Adipose tissue (tissue), 3 donors: Measurements from ENCODE around the gene PIEZO2. TPM values are rescaled to one million over a fixed set of nuclear protein-coding genes. Genes with fewer than 3 reads are reported as not detected.

Experiments used
- H3K27ac ChIP-seq: one replicate; pipeline ENCODE4 v1.5.1; 2013; ENCODE audit warnings: low read depth, low read length
- WGBS, 3 donors: extraction: QIAGEN DNeasy Blood & Tissue Kit; methylation state at CpG; one replicate each; pipeline ENCODE4 v1.1.7; 2013; 5-methylcytosine and 5-hydroxymethylcytosine counted together
- polyA plus RNA-seq, 3 donors: library from polyadenylated mRNA; stranded (reverse); fragments of 200-250 nt; gene quantifications; one replicate each; pipeline ENCODE4 v1.2.3, GENCODE V29; 2013
- donor health status: healthy with polysubstance abuse.
- donor health status: Bipolar disorder and iron deficiency.
- donor health status: healthy.

The PIEZO2 gene
- polyA plus RNA-seq, 3 donors, result 0.72 to 1.3 (median 0.91) TPM

DNA sequence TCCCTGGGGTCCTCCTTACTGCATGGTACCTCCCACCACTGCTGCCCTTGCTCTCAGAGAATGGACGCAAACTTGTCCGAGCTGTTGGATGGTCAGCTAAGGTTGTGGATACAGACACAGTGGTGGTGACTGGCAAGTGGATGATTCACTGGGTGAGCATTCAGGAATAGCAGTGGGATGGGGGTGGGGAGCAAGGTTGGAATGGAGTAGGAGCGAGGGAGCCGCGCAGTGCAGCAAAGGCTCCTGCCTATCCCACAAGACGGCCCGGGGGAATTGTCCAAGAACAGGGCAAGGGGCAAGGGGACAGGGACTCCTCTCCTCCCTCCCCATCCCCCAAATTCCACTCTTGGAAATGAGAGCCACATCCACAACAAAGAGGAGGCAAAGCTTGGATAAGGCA is 102.2 kb downstream of the PIEZO2 start:
- no peak overlapping the region for H3K27ac ChIP-seq
- 86 to 88% (median 86%) methylated on average over 7 of the region's 7 CpGs for WGBS, 3 donors

DNA sequence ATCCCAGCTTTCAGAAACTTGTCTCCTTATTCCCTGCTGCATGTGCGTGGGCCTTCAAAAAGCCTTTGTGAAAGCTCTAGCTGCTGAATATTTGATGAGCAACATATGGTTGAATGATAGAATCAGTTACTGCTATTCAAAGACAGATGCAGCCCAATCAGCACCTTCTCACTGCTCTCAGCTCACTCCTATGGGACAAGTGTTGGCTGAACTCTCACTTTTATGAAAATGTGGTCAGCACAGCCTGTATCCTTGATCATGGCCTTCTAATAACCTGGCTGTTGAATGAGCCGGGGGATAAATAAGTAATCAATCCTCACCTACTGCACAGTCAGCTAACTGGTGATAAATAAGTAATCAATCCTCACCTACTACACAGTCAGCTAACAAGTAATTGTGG is 103.2 kb downstream of the PIEZO2 start:
- no peak overlapping the region for H3K27ac ChIP-seq
- WGBS, 3 donors, result 38 to 91% (median 85%) methylated on average over 2 of the region's 2 CpGs

DNA sequence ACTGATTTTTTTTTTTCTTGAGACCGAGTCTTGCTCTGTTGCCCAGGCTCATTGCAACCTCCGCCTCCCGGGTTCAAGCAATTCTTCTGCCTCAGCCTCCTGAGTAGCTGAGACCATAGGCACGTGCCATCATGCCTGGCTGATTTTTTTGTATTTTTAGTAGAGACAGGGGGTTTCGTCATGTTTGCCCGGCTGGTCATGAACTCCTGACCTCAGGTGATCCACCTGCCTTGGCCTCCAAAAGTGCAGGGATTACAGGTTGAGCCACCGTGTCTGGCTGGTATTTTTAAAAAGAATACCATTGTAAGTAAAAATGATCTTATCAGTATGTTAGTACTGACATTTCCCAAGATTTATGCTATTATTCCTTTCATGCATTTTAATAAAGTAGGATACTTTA is 105.7 kb downstream of the PIEZO2 start:
- 74 to 91% (median 91%) methylated on average over 7 of the region's 7 CpGs for WGBS, 3 donors
- no peak overlapping the region for H3K27ac ChIP-seq

DNA sequence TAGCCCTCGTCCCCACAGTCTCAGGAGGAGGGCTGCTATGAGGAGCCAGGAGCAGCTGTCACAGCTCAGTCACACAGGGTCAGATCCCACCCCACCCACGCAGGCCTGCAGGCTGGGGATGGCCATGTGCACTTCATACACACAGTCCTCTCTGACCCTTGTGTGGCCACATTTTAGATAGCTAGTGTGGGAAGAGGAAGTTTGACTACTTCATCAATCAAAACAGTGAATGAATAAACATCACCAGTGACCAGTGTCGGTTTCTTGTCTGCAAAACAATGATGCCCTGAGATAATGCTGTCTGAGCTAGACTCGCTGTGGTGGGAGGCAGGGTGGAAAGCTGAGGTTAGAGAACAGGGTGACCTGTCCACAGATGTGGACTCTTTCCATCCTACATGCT is 107.1 kb downstream of the PIEZO2 start:
- H3K27ac ChIP-seq, result no peak overlapping the region
- 30 to 63% (median 63%) methylated on average over 4 of the region's 4 CpGs for WGBS, 3 donors

DNA sequence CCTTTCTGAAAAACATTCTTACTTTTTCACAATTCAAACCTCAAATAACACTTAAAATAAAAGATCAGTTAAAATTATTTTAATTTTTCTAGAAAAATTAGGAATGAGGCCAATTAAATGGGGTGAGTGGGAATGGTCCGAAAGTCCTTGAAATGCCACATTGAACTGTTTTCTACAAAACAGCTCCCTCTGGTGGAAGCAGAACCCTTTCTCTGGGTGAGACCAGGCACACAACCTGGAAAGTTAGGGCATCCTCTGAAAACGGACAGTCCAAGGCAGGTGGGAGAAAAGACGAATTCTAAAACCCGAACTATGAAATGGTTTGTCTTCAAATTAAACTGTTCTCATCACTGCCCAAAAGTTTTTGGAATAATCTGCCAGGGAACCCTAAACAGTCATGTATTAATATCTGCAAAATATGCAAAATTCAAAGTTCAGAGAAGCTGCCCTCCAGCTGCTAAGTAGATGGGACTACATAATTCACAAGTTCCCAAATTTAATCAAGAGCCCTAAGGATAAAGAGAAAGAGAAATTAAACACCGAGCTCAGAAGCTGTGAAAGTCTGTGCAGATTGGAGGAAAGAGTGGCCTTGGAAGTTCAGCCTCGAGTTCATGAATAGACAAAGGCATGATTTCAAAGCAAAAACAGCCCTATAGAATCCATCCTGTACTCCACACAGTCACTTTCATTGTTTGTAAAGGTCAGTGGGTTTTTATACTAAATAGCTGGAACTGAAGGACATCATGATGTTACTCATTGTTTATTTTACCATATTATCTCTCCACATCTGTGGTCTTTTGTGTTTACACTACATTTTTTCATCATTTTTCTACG is 108.3 kb downstream of the PIEZO2 start:
- WGBS, 3 donors, result 22 to 44% (median 43%) methylated on average over 7 of the region's 7 CpGs
- H3K27ac ChIP-seq, result no peak overlapping the region

DNA sequence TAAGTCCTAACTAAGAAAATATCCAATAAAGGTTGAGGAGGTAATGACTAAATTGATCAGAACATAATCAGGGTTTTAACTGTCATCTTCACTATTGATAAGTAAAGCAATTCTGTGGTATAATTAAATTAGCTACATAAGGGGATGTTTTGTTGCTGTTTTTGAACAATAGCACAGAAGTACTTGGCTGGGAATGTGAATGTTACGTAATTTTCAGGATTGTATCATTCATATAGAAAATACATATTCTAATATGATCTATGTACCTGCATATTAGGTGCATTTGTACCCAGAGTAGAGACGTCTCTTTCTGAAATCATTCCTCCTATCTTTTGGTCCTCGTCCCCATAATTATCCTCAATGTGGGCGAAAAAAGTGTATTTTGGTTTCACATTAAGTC is 109.0 kb downstream of the PIEZO2 start:
- WGBS, 3 donors, result 42 to 69% (median 65%) methylated on average over 4 of the region's 4 CpGs
- H3K27ac ChIP-seq, result no peak overlapping the region

DNA sequence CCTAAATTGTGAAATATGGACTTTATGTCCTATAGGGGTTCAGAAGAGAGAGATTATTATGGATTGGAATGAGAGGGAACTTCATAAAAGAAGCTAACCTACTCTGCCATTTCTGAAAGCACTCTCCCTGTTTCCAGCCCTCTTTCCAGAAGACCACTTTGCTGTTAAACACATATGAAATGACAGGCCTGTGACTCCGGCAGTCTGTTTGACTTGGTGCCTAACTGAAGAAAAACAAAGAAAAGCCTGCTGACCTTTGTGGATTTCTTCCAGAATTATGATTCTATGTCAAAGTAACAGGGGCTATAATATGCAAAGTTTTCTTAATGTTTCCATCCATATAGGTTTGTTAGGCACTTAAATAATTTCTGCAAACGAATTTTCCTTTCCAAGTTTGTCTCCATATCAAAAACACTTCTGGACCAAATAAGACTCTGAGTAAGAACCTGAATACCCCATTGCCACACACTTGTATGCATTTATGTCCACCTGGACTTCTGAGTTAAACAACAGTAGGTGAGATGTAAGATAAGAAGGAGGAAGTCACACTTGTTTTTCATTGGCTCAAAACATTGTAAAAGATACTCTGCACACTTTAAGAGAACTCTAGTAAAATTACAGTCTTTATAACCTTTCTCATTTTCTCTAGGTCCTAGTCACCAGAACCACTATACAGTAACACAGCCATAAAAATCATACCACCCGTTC is 111.7 kb downstream of the PIEZO2 start:
- 55 to 74% (median 71%) methylated on average over 3 of the region's 3 CpGs for WGBS, 3 donors
- no peak overlapping the region for H3K27ac ChIP-seq

DNA sequence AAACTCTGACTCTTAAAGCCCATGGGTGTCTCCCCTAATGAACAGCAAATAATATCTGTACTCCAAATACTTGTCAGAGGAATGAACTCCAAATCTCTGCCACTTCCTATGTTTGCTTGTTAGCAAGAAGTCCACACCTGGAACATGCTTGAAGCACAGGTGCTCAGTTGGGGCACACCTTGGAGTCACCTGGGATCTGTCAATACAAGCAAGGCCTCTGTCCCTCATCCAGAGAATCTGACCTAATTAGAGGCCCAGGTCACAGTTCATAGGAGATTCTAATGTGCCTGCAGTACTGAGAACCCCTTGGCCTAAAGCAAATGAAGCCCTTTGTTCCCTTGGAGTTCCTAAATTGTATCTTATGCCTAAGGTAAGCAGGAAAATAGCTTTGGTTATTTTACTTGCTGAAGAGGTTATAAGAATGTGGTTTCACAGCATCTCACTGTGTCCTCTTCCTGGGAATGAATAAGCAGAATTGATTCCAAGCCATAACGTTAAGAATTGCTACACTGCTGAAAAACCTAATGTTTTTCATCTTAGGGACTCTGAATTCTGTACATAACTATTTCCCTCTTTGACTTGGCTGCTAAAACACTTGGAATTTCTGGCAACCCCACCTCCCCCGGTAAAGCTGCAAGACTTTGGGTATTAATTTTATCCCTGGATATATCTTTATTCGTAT is 113.4 kb downstream of the PIEZO2 start:
- 53 to 80% (median 57%) methylated on average over 3 of the region's 3 CpGs for WGBS, 3 donors
- no peak overlapping the region for H3K27ac ChIP-seq

DNA sequence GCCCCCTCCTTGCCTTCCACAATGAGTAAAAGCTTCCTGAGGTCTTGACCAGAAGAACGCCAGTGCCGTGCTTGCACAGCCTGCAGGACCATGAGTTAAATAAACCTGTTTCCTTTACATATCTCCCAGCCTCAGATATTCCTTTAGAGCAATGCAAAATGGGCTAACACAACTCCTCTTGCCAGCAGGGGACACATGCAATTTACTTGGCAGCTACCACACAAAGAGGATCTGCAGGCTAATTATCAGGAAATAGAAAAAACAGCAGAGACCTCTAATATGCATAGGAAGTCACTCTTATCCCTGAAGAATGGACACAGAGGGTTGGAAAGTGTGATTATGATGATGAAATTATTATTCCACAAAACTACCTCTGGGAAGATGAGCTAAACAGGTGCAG is 114.0 kb downstream of the PIEZO2 start:
- no peak overlapping the region for H3K27ac ChIP-seq
- WGBS, 3 donors, result 64 to 81% (median 70%) methylated on average over 2 of the region's 2 CpGs

DNA sequence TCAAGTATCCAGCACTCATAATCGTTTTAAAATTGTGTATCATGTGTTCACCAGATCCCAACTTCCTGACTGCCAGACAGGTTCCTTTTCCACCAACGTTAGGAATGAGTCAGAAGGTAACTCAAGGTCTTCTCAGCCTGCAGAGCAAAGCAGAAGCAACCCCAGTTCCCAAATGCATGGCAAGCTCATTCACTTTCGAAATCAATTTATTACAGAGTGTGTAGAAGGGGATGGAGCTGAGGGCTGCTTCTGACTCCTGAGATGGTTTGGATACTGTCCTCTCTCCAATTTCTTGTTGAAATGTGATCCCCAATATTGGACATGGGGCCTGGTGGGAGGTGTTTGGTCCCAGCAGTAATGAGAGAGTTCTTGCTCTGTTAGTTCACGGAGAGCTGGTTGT is 114.5 kb downstream of the PIEZO2 start:
- WGBS, 3 donors, result 45 to 46% (median 45%) methylated on average over 4 of the region's 4 CpGs
- H3K27ac ChIP-seq, result no peak overlapping the region

DNA sequence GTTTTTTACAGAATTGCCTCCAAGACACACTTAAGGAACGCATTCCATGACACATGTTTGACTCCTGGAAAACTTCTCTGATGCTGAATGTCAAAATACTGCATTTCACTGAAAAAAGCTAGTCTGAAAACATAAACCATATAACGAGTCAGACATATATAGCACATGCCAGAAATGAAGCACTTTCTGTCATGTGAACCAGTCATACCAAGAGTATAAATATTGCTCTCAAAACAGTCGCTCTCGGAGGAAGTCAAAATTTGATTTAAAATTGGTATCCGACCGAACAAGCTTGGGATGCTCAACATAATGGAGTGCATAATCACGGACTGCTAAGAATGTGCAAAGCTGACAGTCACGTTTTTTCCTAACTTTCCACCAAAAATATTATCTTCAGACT is 115.9 kb downstream of the PIEZO2 start:
- no peak overlapping the region for H3K27ac ChIP-seq
- WGBS, 3 donors, result 81 to 97% (median 94%) methylated on average over 8 of the region's 8 CpGs

DNA sequence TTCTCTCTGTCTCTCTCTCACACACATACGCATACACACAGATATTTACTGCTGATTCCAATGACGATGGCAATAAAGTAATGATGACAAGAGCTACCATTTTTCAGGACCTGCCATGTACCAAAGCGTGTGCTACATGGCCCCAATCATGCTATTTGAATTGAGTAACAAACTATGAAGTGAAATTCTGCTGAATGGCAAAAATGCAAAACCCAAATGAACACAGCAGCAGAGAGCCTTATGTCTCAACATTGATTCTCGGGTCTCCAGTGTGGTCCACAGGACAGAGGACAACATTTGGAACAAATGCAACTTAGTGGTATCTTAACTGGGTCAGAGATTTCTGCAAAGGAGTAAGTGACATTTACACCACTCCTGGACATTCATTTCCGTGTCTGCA is 117.4 kb downstream of the PIEZO2 start:
- no peak overlapping the region for H3K27ac ChIP-seq
- 81 to 94% (median 93%) methylated on average over 5 of the region's 5 CpGs for WGBS, 3 donors

DNA sequence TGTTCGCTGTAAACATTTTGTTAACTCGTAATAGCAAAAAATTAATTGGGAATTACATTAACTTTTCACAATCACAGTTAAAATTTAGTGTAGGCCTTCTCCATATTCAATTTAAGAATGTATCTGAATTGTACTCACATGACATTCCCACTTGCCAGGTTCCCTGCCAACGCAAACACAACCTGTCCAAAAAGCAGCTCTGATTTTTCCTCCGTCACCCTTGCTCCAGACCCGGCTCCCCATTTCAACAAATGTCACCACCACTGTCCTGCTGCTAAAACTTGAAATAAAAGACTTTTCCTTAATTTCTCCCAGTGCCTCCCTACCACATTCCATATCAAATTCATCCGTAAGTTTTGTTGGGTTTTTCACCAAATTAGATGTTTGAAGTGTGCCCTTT is 120.3 kb downstream of the PIEZO2 start:
- 80 to 93% (median 92%) methylated on average over 6 of the region's 6 CpGs for WGBS, 3 donors
- no peak overlapping the region for H3K27ac ChIP-seq

DNA sequence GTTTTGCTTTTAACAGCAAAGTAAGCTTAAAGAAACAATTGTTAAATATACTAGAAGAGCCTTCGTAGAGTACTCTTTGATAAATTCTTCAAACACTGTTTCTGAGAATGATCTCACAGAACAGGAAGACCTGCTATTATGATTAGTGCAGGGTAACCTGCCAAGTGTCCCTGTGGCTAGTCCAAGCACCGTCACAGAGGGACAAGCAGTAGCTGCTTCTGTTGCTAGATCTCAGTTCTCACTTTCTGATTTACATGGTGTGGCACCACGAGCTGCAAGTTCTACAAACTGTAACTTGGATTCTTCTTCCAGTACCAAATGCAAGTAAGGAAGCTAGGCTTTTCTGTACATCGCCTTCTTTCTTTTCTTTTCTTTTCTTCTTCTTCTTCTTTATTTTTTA is 121.5 kb downstream of the PIEZO2 start:
- 49 to 60% (median 57%) methylated on average over 4 of the region's 4 CpGs for WGBS, 3 donors
- no peak overlapping the region for H3K27ac ChIP-seq

DNA sequence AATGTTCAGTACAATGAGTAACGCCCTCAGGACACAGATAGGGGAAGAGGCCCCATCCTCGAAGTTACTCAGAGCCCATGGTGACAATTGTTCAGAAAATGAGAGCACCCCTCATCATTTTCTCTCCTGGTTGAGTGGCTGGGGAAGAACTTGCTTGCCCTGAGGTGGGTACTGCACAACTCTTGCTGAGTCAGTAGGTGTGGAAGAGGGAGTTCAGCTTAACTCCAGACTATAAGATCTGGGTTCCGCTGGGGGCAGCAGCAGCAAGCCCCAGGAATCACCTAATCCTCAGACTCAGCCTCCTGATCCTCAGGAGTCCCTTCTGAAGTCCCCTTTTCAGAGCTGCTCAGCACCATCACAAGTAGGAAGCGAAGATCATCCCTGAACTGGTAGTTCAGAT is 123.7 kb downstream of the PIEZO2 start:
- no peak overlapping the region for H3K27ac ChIP-seq
- 59 to 82% (median 78%) methylated on average over 4 of the region's 4 CpGs for WGBS, 3 donors

DNA sequence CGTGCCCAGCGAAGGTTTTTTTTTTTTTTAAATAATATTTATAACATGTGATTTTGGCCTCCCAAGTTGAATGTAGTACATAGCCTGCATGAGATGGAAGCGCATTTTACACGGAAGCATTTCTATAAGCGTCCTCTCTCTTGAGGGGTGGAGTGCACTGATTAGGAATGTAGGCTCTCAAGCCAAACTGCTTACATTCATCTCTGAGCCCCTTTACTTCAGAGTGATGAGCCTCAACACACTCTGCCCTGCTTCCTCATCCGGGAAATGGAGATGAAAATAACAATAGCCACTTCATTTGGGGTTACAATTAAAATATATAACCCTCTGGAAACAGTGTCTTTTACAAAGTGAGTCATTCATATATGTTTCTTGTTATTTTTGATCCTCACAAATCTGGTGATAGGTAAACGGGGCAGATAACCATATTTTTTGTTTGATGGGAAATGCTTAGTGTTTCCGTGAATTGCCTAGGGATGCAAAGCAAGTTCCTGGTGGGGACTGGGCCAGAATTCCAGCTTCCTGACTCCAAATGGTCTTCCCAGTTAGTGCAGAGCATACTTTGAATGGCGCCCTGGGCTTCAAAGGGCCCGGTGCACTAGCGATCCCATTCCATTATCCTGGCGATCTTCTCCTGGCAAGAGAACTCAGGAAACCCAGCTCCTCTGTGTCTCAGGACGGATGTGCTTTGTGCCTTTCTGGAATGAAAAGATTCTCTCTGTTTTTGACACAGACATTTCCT is 124.3 kb downstream of the PIEZO2 start:
- 71 to 80% (median 79%) methylated on average over 13 of the region's 13 CpGs for WGBS, 3 donors
- no peak overlapping the region for H3K27ac ChIP-seq

DNA sequence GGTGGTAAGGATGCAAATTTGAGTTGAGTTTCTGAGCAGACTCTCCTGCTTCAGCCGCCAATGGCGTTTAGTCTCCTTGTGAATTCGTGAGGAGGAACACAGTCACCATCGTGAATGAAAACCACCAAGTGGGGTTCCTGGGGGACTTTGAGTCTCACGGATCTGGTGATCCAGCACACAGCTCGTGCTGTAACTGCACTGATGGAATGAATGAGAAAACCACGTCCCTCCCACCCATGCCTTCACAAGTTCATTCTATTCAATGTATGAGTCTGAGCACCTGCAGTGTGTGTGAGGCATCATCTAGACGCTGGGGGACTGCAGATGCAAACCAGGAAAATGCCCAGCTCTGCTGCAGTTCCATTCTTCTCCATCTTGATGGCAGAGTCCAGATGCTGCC is 127.9 kb downstream of the PIEZO2 start:
- 63 to 89% (median 75%) methylated on average over 8 of the region's 8 CpGs for WGBS, 3 donors
- no peak overlapping the region for H3K27ac ChIP-seq

DNA sequence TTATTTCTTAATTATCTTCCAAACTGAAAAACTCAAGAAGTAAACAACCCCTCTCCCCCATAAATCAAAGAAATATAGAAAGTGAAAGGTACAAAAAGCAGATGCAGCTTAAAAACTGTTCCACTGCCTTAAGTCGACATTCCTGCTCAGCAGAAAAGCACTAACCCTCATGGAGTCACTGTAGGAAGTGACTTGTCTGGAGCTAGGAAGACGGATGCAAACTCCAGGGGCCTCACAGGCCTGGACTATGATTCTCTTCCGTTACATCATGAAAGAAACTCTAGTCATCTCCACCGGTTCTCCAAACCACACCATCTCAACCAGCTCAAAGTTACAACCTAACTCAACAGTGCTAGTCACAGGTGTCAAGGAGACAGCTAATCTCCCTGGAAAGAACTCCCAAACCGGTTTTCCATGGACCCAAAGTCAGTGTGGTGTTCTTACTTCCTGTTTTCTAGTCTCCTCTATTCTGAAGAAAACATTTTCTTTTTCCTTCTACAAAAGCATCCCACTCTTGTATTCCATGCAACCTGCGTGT is 128.4 kb downstream of the PIEZO2 start:
- no peak overlapping the region for H3K27ac ChIP-seq
- 63 to 73% (median 72%) methylated on average over 6 of the region's 6 CpGs for WGBS, 3 donors
